HUDEP-2 (cell line): ENCODE measurements around the gene FBXW7.
A peak's percentile ranks its signal among the peaks of the same experiment; 100 is the strongest.
"Not testable (repeated sequence)": the region's sequence is repeated elsewhere in the genome, so short reads cannot be mapped to it uniquely, and the experiment has no call there.

Experiments used
- DNase-seq, 76 experiments: peaks; one replicate each; lab custom pipeline; 2025; ENCODE audit not compliant: unreplicated experiment in 76 of 76; lab: John Stamatoyannopoulos, UW

FBXW7 gene

GRCh38 chr4:152535903-152536544 is at the start of gene FBXW7:
FBXW7 (minus strand) TSS chr4:152536092; CDS start chr4:152411803, 124,289 bp downstream.
- peak; percentile 19 to 99 (median 97) for DNase-seq

DNA sequence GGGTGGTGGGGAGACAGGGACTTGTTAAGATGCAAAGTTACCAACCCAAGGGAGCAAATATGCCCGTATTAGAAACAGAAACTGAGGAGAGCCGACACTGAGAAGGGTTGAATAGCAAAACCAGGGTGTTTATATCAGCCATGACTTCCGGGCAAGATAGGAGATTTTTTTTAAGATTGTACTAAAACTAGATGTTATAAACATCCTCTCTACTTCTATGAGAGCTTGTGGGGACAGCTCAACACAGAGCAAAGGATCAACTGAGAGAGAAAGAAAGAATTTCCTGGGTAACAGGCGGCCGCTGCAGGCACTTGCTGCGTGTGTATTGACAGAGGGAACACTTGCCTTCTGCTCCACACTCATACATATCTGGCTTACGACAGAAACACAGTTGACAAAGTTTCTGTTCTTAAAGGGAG is 49.1 kb upstream of the FBXW7 start:
- DNase-seq = no peak

- peak in 2 of 76 experiments; percentile 3 to 4 for DNase-seq
These were observed 45.8 kb upstream of the FBXW7 start for GRCh38 chr4:152581536-152582160.

- DNase-seq = no peak
These were observed 44.0 kb upstream of the FBXW7 start for GRCh38 chr4:152579916-152580315.

DNA sequence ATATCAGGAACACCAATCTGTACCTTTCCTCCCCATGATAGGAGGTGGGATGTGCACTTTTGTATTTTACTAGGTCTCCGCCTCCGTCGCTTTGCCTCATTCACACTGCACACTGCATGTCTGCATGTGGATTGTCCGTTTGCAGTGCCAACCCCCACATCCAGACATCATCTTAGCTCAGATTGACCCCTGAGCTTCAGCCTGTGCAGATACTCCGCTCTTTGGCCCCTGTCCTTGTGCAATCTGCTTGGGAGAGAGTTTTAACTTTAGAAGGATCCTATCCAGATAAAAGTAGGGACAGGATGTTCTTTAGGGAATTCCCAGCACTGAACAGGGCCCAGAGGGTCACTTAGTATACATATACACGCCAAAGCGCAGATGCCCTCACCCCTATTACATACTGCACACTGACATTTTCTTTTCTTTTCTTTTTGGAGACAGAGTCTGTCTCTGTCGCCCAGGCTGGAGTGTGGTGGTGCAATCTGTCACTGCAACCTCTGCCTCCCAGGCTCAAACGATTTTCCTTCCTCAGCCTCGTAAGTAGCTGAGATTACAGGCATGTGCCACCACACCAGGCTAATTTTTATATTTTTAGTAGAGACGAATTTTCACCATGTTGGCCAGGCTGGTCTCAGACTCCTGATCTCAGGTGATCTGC is 43.3 kb upstream of the FBXW7 start:
- DNase-seq = no peak

DNA sequence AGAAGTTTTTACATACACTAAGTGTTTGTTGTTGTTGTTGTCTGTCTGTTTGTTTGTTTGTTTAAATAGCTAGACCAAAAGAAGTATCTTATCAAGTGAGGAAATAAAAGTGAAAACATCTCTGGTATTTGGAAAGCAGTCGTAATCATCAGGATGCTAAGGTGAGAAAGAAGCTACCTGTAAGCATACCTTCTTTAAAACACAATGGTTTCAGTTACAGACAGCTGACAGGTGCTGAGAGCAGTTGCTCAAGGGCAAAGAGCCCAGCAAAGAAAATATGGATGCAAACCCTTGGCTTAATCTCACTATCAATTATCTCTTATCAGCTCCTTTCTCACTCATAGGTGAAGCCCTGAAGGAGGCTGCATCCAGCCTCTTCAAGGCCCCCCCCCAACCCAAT is 42.8 kb upstream of the FBXW7 start:
- DNase-seq = no peak

DNA sequence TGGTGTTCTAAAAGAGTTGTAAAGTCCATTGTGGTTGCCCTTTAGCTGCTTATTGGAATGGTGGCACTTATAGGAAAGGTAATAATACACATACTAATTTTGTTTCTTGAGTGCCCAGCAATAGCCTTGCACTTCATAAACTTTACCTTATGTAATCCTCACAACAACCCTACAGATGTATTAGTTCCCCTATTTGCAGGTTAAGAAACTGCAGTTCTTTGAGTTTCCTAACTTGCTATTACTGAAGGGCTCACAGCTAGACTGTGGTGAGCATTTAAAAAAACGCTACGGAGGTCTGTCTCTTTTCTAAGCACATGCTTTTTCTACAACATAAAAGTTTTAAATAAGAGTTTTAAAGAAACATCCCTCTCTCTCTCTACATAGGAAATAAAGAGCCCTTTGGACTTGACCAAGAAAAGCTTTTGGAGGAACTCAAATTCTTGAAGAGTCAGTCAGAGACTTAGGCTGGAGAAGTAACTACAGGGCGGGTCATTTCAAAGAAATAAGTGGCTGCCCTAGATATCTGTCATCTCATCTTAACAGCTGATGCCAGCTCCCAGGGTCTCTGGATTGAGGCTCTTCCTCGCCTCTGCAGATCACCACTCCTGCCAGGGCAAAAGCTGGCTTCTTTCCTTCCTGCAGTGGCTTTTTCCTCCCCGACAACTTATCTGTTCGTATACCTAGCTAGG is 42.0 kb upstream of the FBXW7 start:
- peak in 35 of 76 experiments; percentile 1 to 54 (median 17) for DNase-seq

- DNase-seq = no peak
These were observed 39.6 kb upstream of the FBXW7 start for GRCh38 chr4:152575533-152575932.

GRCh38 chr4:152573861-152574260 is 38.0 kb upstream of the FBXW7 start:
- DNase-seq = no peak

GRCh38 chr4:152572417-152573086 is 36.7 kb upstream of the FBXW7 start:
- no peak for DNase-seq

GRCh38 chr4:152571770-152572169 is 35.9 kb upstream of the FBXW7 start:
- DNase-seq = no peak

GRCh38 chr4:152571296-152571695 is 35.4 kb upstream of the FBXW7 start:
- DNase-seq = no peak

DNA sequence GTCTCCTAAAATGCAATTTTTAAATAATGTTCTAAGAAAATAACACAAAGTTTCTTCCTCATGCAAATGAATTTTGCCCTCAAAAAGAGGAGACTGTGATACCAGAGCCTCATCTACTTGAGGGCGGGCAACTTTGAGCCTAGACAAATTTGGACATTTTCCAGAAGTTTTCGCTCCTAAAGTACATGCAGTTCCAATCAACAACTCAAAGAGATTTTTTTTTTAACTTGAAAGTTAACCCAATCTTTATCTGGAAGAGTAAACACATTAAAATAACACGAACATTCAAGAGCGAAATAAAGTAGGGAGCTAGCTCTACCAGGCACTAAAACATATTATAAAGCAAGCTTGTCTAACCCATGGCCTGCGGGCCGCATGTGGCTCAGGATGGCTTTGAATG is 29.4 kb upstream of the FBXW7 start:
- no peak for DNase-seq

DNA sequence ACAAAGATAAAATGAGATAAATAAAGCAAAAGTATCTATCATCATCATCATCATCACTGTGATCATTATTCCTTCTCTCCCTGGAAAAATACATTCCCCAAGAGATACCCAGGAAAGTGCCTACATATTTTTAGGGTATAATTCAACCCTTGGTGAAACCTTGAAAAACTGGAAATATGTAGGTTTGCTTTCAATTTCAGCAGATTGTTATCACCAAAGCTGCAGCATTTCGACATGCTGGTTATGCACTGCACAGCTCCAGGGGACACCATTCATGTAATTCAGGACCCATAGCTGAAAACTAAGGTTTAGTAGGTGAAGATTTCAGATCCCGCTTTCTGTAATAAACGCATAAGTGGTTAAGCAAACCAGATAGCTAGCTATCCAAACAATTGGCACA is 28.4 kb upstream of the FBXW7 start:
- DNase-seq = no peak

DNA sequence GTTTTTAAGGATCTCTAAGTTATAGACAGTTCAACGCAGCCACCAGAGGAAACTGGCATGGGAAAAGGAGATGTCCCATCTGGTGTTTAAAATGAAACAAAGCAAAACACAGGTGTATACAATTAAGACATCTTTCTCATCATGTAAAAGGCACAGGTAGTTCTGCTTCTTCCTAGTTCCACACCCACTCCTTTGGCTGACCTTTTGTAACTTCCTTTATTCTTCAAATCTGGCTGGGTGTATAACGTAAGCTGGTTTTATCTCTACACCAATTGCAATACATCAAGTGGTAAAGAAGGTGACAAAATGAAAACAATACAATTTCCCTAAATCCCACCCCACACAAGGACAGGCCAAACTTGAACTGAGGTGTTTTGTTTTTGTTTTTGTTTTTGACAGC is 27.3 kb upstream of the FBXW7 start:
- DNase-seq = no peak

DNA sequence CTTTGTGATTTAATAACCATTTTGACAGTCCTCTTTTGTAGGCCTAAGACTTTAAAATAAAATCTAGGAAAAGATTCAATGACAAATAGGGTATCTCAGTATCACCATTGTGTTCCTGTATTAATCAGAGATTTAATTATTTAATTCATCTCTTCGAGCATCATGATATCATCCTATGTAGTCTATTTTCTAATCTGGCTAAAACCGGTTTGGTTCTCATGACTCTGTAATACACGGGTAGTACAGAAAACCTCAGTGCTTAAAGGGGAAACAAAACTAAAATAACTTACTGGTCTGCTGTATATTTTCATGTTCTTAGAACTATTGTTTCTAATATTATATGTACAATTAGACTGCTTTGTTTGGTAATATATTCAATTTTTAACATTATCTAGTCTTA is 23.7 kb upstream of the FBXW7 start:
- no peak for DNase-seq

GRCh38 chr4:152558396-152558795 is 22.5 kb upstream of the FBXW7 start:
- DNase-seq = no peak

DNA sequence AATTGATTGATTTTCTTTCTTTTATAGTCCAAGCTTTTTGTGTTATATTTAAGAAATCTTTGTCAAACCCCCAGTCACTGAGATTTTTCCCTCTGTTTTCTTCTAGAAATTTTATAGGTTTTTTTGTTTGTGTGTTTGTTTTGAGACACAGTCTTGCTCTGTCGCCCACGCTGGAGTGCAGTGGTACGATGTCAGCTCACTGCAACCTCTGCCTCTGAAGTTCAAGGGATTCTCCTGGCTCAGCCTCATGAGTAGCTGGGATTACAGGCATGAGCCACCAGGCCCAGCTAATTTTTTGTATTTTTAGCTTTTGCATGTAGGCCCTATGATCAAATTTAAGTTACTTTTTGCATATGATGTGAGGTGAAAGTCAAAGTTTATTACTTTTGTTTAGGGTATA is 20.9 kb upstream of the FBXW7 start:
- DNase-seq = no peak

GRCh38 chr4:152556283-152556682 is 20.4 kb upstream of the FBXW7 start:
- no peak for DNase-seq

- no peak for DNase-seq
These were observed 18.9 kb upstream of the FBXW7 start for GRCh38 chr4:152554742-152555141.

DNA sequence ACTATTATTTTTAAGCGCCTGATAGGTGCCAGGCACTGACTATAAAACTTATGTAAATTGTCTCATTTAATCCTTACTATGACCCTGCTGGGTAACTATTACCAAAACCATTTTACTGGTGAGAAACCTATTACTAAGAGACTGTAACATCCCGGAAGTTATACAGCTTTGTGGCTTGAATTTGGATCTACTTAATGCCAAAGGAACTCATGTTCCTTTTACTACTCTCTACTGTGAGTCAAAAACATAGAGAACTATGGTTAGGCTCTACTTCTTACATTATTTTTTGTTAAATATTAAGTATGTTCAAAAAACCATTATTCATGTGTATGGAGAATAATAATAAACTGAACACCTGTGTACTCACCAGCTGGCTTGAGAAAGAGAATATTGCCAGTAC is 14.8 kb upstream of the FBXW7 start:
- DNase-seq = not testable (repeated sequence)
